ENCODE data around the gene CGNL1.

CGNL1 gene

DNA sequence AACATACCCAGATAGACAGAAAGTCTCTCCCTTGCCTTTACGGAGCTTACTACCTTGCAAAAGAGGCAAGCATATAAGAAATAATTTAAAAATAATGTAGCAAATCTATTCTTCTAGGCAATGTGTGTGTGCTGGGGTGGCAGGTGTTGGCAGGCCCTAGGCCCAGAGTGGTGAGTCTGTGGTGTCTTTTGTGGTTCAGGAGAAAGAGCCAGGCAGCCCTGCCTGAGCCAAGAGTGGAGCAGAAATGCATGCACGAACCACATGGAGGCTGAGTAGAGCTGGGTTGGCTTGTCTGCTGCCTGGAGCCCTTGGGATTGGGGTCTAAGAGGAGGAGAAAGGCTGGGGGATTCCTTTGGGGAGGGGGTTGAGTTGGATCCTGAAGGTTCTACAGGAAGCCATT lies 145.2 kb downstream of the CGNL1 start (continued):
- TF ChIP-seq, protein P1, sequence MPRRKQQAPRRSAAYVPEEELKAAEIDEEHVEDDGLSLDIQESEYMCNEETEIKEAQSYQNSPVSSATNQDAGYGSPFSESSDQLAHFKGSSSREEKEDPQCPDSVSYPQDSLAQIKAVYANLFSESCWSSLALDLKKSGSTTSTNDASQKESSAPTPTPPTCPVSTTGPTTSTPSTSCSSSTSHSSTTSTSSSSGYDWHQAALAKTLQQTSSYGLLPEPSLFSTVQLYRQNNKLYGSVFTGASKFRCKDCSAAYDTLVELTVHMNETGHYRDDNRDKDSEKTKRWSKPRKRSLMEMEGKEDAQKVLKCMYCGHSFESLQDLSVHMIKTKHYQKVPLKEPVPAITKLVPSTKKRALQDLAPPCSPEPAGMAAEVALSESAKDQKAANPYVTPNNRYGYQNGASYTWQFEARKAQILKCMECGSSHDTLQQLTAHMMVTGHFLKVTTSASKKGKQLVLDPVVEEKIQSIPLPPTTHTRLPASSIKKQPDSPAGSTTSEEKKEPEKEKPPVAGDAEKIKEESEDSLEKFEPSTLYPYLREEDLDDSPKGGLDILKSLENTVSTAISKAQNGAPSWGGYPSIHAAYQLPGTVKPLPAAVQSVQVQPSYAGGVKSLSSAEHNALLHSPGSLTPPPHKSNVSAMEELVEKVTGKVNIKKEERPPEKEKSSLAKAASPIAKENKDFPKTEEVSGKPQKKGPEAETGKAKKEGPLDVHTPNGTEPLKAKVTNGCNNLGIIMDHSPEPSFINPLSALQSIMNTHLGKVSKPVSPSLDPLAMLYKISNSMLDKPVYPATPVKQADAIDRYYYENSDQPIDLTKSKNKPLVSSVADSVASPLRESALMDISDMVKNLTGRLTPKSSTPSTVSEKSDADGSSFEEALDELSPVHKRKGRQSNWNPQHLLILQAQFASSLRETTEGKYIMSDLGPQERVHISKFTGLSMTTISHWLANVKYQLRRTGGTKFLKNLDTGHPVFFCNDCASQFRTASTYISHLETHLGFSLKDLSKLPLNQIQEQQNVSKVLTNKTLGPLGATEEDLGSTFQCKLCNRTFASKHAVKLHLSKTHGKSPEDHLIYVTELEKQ (tag by site-specific recombination; IDR thresholded peaks at IDR 0.05; ENCODE audit: borderline replicate concordance), result no peak
- no peak for TF ChIP-seq ZNF830 (tag by site-specific recombination; IDR thresholded peaks at IDR 0.05; ENCODE audit: low read depth)
- TF ChIP-seq SETDB1 (IDR thresholded peaks at IDR 0.05; ENCODE audit: insufficient read length, low read length), result no peak
- no peak for TF ChIP-seq ZNF292 (tag by site-specific recombination; IDR thresholded peaks at IDR 0.05; ENCODE audit: borderline replicate concordance, low read depth)
- TF ChIP-seq, protein P2, sequence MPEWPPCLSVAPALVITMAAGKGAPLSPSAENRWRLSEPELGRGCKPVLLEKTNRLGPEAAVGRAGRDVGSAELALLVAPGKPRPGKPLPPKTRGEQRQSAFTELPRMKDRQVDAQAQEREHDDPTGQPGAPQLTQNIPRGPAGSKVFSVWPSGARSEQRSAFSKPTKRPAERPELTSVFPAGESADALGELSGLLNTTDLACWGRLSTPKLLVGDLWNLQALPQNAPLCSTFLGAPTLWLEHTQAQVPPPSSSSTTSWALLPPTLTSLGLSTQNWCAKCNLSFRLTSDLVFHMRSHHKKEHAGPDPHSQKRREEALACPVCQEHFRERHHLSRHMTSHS (tag by site-specific recombination; IDR thresholded peaks at IDR 0.05), result no peak
- TF ChIP-seq ZSCAN23 (tag by site-specific recombination; IDR thresholded peaks at IDR 0.05), result no peak
- TF ChIP-seq RBAK (tag by site-specific recombination; IDR thresholded peaks at IDR 0.05), result no peak
- no peak for TF ChIP-seq ZNF16 (tag by site-specific recombination; IDR thresholded peaks at IDR 0.05; ENCODE audit: low read depth)
- TF ChIP-seq, protein P3, sequence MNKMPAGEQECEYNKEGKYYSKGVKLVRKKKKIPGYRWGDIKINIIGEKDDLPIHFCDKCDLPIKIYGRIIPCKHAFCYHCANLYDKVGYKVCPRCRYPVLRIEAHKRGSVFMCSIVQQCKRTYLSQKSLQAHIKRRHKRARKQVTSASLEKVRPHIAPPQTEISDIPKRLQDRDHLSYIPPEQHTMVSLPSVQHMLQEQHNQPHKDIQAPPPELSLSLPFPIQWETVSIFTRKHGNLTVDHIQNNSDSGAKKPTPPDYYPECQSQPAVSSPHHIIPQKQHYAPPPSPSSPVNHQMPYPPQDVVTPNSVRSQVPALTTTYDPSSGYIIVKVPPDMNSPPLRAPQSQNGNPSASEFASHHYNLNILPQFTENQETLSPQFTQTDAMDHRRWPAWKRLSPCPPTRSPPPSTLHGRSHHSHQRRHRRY (tag by site-specific recombination; IDR thresholded peaks at IDR 0.05), result no peak

DNA sequence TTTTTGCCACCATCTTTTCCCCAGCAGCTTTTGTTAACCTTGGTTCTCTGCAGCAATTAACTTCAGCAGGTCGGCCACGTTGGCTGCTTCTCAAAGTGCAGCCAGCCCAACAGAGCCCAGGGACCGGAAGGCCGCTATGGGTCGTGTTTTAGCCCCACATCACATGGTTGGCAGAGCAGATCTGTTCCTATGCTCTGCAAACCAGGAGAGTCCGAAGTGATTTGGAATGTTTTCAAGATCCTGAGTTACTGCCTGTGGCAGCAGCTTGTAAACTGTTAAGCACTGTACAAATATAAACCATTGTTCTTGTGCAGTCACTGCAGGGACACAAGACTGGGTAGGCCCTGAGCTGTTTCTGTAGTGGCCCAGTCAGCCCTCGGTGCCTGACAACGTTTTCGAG lies 145.8 kb downstream of the CGNL1 start:
- H3K4me3 ChIP-seq (ENCODE audit: low read depth, low read length), result no peak overlapping the region
- ChIA-PET CTCF (no interaction called here), POLR2A (no interaction called here)
- no peak for TF ChIP-seq PRDM1 (tag by site-specific recombination; IDR thresholded peaks at IDR 0.05)
- no peak for TF ChIP-seq ZNF112 (tag by site-specific recombination; IDR thresholded peaks at IDR 0.05)
- TF ChIP-seq KLF10 (tag by site-specific recombination; IDR thresholded peaks at IDR 0.05), result no peak
- TF ChIP-seq, protein P4, sequence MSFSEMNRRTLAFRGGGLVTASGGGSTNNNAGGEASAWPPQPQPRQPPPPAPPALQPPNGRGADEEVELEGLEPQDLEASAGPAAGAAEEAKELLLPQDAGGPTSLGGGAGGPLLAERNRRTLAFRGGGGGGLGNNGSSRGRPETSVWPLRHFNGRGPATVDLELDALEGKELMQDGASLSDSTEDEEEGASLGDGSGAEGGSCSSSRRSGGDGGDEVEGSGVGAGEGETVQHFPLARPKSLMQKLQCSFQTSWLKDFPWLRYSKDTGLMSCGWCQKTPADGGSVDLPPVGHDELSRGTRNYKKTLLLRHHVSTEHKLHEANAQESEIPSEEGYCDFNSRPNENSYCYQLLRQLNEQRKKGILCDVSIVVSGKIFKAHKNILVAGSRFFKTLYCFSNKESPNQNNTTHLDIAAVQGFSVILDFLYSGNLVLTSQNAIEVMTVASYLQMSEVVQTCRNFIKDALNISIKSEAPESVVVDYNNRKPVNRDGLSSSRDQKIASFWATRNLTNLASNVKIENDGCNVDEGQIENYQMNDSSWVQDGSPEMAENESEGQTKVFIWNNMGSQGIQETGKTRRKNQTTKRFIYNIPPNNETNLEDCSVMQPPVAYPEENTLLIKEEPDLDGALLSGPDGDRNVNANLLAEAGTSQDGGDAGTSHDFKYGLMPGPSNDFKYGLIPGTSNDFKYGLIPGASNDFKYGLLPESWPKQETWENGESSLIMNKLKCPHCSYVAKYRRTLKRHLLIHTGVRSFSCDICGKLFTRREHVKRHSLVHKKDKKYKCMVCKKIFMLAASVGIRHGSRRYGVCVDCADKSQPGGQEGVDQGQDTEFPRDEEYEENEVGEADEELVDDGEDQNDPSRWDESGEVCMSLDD (tag by site-specific recombination; IDR thresholded peaks at IDR 0.05), result no peak
- TF ChIP-seq, protein P3 (tag by site-specific recombination; IDR thresholded peaks at IDR 0.05), result no peak
- TF ChIP-seq, protein P5, sequence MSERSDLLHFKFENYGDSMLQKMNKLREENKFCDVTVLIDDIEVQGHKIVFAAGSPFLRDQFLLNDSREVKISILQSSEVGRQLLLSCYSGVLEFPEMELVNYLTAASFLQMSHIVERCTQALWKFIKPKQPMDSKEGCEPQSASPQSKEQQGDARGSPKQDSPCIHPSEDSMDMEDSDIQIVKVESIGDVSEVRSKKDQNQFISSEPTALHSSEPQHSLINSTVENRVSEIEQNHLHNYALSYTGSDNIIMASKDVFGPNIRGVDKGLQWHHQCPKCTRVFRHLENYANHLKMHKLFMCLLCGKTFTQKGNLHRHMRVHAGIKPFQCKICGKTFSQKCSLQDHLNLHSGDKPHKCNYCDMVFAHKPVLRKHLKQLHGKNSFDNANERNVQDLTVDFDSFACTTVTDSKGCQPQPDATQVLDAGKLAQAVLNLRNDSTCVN (tag by site-specific recombination; optimal IDR thresholded peaks at IDR 0.05), result no peak
- TF ChIP-seq ZNF473 (tag by site-specific recombination; IDR thresholded peaks at IDR 0.05), result no peak
- TF ChIP-seq ZNF558 (tag by site-specific recombination; IDR thresholded peaks at IDR 0.05), result no peak
- TF ChIP-seq MYNN (tag by site-specific recombination; IDR thresholded peaks at IDR 0.05; ENCODE audit: borderline replicate concordance), result no peak
- TF ChIP-seq BCL11A (tag by site-specific recombination; IDR thresholded peaks at IDR 0.05; ENCODE audit: low read depth), result no peak
- TF ChIP-seq, protein P6, sequence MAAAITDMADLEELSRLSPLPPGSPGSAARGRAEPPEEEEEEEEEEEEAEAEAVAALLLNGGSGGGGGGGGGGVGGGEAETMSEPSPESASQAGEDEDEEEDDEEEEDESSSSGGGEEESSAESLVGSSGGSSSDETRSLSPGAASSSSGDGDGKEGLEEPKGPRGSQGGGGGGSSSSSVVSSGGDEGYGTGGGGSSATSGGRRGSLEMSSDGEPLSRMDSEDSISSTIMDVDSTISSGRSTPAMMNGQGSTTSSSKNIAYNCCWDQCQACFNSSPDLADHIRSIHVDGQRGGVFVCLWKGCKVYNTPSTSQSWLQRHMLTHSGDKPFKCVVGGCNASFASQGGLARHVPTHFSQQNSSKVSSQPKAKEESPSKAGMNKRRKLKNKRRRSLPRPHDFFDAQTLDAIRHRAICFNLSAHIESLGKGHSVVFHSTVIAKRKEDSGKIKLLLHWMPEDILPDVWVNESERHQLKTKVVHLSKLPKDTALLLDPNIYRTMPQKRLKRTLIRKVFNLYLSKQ (tag by site-specific recombination; IDR thresholded peaks at IDR 0.05; ENCODE audit: borderline replicate concordance), result no peak
- no peak for TF ChIP-seq ZNF776 (tag by site-specific recombination; IDR thresholded peaks at IDR 0.05; ENCODE audit: borderline replicate concordance)
- no peak for TF ChIP-seq ZNF561 (tag by site-specific recombination; IDR thresholded peaks at IDR 0.05; ENCODE audit: borderline replicate concordance)
- H3K27ac ChIP-seq (ENCODE audit: extremely low read depth, low read depth, low read length), result no peak overlapping the region
- no peaks in the 10 kb centered on the region for H3K36me3 ChIP-seq (ENCODE audit: control insufficient read depth in 2 of 2, insufficient read depth in 1 of 2, low read length in 2 of 2)
- H3K4me1 ChIP-seq (ENCODE audit: control insufficient read depth, insufficient read depth, low read length), result no peaks in the 10 kb centered on the region
- H3K9me3 ChIP-seq (ENCODE audit: control insufficient read depth, insufficient read depth, low read depth, low read length), result no peaks in the 10 kb centered on the region
